ENCODE results near the gene CNEP1R1. TPM values are rescaled to one million over a fixed set of nuclear protein-coding genes. Genes with fewer than 3 reads are reported as not detected.
"Not testable (repeated sequence)": the region's sequence is repeated elsewhere in the genome, so short reads cannot be mapped to it uniquely, and the experiment has no call there.

Gene CNEP1R1
- total and polyA plus RNA-seq, 9 of the 15 experiments (the other 6 are each of a cell fraction or from before 2014, with no cell fraction given): 7.6 to 20.1 (median 10.6) TPM

DNA sequence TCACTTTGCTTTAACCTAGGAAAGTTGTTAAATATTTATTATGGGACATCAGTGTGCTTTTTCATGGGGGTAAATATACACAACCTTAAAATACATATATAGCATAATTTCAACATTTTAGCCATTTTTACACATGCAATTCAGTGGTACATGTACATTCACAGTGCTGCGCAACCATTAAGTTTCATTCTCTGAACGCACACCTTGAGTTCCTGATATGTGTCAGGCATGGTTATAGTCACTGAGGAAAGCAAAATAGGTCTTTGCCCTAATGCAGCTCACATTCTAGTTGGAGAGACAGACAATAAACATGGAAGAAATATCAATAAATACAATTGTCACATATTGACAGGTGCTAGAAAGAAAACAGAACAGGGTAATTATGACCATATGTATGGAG, 12.8 kb upstream of the CNEP1R1 start:
- intact Hi-C loops (cut with micrococcal nuclease): no loop called here
- Histone ChIP-seq H3K27me3 (ENCODE audit: control insufficient read depth in 2 of 2, insufficient read depth in 2 of 2, low read length in 2 of 2) (peaks cover 8 to 14% of the 10 kb centered on the region in 2 experiments; a peak in 4 of 5 replicates), H3K4me3 (no peak overlapping the region), H3K27ac (ENCODE audit: extremely low read depth, low read depth, low read length) (no peak overlapping the region), H3K9me1 (ENCODE audit: control insufficient read depth, insufficient read depth, low read length) (no peaks in the 10 kb centered on the region), H3K9me3 (replicated peaks; ENCODE audit: control insufficient read depth, insufficient read depth, low read depth, low read length) (no peaks in the 10 kb centered on the region), H3K9ac (ENCODE audit: insufficient read depth in 1 of 2, low read depth in 2 of 2, low read length in 2 of 2) (no peak overlapping the region), H3K4me2 (ENCODE audit: insufficient read depth, low read length) (no peak overlapping the region), H4K20me1 (replicated peaks; ENCODE audit: control insufficient read depth, insufficient read depth, low read length) (no peaks in the 10 kb centered on the region), H3K36me3 (ENCODE audit: control insufficient read depth, insufficient read depth, low read length) (no peaks in the 10 kb centered on the region), H3K4me1 (replicated peaks in 1 of 2; ENCODE audit: control insufficient read depth in 2 of 2, insufficient read depth in 2 of 2, low read length in 2 of 2) (no peaks in the 10 kb centered on the region; a peak in 1 of 5 replicates), H3K79me2 (ENCODE audit: control insufficient read depth, insufficient read depth, low read length) (no peaks in the 10 kb centered on the region), H2AFZ (ENCODE audit: low read depth, low read length) (no peak overlapping the region)
- CTCF ChIA-PET (ENCODE audit: low intra/inter-chr PET ratio): no interaction called here
- no TSS peak for BruUV-seq (replicated peaks)
- ATAC-seq (no peak), DNase-seq (ENCODE audit: extremely low read depth in 1 of 4, low spot score in 3 of 4) (no peak), FAIRE-seq (no peak)
- in situ Hi-C loops (cut with MboI): no loop called here
- TF ChIP-seq TFAM (CRISPR knock-in tag; conservative IDR thresholded peaks at IDR 0.05) (no peak), EP400 (IDR thresholded peaks at IDR 0.05) (no peak), NONO (IDR thresholded peaks at IDR 0.05; ENCODE audit: low read depth in 2 of 2, low read length in 1 of 2) (no peak), MCM5 (IDR thresholded peaks at IDR 0.05; ENCODE audit: low read depth) (no peak)
- WGBS (ENCODE audit: insufficient coverage, low coverage, missing lambda C conversion rate): 61% methylated on average over 2 of the region's 2 CpGs
- POLR2A ChIA-PET: interaction anchor here (0.7 to 1.2 kb wide), 2 partner anchors 9 to 378 kb away, joined by 3 to 5 read pairs; no protein-coding TSS in a partner anchor

GRCh38 chr16:50014211-50014610, 10.8 kb upstream of the CNEP1R1 start:
- CTCF ChIA-PET (ENCODE audit: low intra/inter-chr PET ratio); DNase-seq (ENCODE audit: extremely low read depth in 1 of 4, low spot score in 3 of 4); H3K9me3 ChIP-seq (replicated peaks; ENCODE audit: control insufficient read depth, insufficient read depth, low read depth, low read length); H3K4me3 ChIP-seq; BruUV-seq (replicated peaks); H3K9ac ChIP-seq (ENCODE audit: insufficient read depth in 1 of 2, low read depth in 2 of 2, low read length in 2 of 2); H3K27ac ChIP-seq (ENCODE audit: extremely low read depth, low read depth, low read length); POLR2A ChIA-PET; H3K4me2 ChIP-seq (ENCODE audit: insufficient read depth, low read length); H3K36me3 ChIP-seq (ENCODE audit: control insufficient read depth, insufficient read depth, low read length); in situ Hi-C loops (cut with MboI); intact Hi-C loops (cut with micrococcal nuclease); H3K9me1 ChIP-seq (ENCODE audit: control insufficient read depth, insufficient read depth, low read length); H3K4me1 ChIP-seq (replicated peaks in 1 of 2; ENCODE audit: control insufficient read depth in 2 of 2, insufficient read depth in 2 of 2, low read length in 2 of 2); ATAC-seq; FAIRE-seq; H3K79me2 ChIP-seq (ENCODE audit: control insufficient read depth, insufficient read depth, low read length); H4K20me1 ChIP-seq (replicated peaks; ENCODE audit: control insufficient read depth, insufficient read depth, low read length); H2AFZ ChIP-seq (ENCODE audit: low read depth, low read length): not testable (repeated sequence)
- H3K27me3 ChIP-seq (ENCODE audit: control insufficient read depth in 2 of 2, insufficient read depth in 2 of 2, low read length in 2 of 2): peaks cover 9 to 14% of the 10 kb centered on the region in 2 experiments; a peak in 4 of 5 replicates
- WGBS (ENCODE audit: insufficient coverage, low coverage, missing lambda C conversion rate): 9% methylated on average over 8 of the region's 8 CpGs
